Body of pancreas (tissue), 4 donors: ENCODE data around the gene LNX1. TPM values are rescaled to one million over a fixed set of nuclear protein-coding genes. Genes with fewer than 3 reads are reported as not detected.
A peak's percentile ranks its signal among the peaks of the same experiment; 100 is the strongest.

Source experiments
- ATAC-seq: fragments of 150-250 bp; one replicate; pipeline ENCODE4 v1.9.1; 2016
- DNase-seq, 4 donors: peaks; one replicate each; pipeline ENCODE4 v3.0.0-alpha.2; 2019
- H3K27ac ChIP-seq, 4 donors: fragments of 200-600 bp; sonication (generic); 1 replicate in 3 of 4; 2 replicates in 1 of 4; pipeline versions ENCODE4 v1.5.1 to v1.6.1; 2016 to 2019; ENCODE audit warnings: mild to moderate bottlenecking in 1 of 4, mixed read lengths in 1 of 4, moderate library complexity in 1 of 4
- H3K27me3 ChIP-seq, 2 donors: fragments of 200-600 bp; sonication (generic); one replicate each; pipeline ENCODE4 v1.6.0; 2016; ENCODE audit warnings: mild to moderate bottlenecking in 1 of 2
- H3K36me3 ChIP-seq, 2 donors: fragments of 200-600 bp; sonication (generic); replicated peaks in 1 of 2; 2 replicates each; pipeline ENCODE4 v1.5.1; 2016; ENCODE audit warnings: low read depth in 2 of 2; ENCODE audit not compliant: insufficient read depth in 1 of 2
- H3K4me1 ChIP-seq: fragments of 200-600 bp; sonication (generic); one replicate; pipeline ENCODE4 v1.6.0; 2016
- H3K4me3 ChIP-seq, 2 donors: fragments of 200-600 bp; sonication (generic); 1 replicate in 1 of 2; 2 replicates in 1 of 2; pipeline ENCODE4 v1.5.1; 2016 to 2019
- H3K9me3 ChIP-seq, 3 donors: fragments of 200-600 bp; sonication (generic); 1 replicate in 2 of 3; 2 replicates in 1 of 3; pipeline ENCODE4 v1.5.1; 2016
- CTCF ChIP-seq, 7 experiments: fragments of 450-650 bp in 4 of 7; fragments of 200-600 bp in 3 of 7; sonication (generic) in 3 of 7; IDR thresholded peaks; one replicate each; pipeline ENCODE4 v1.5.1; 2016 to 2019; ENCODE audit warnings: antibody characterized with exemption in 7 of 7
- POLR2A ChIP-seq, 3 donors: fragments of 450-650 bp; IDR thresholded peaks; one replicate each; pipeline ENCODE4 v1.6.1; 2016; ENCODE audit warnings: antibody characterized with exemption in 3 of 3, mild to moderate bottlenecking in 2 of 3
- WGBS, 2 donors: methylation state at CpG; one replicate each; pipeline ENCODE4 v1.1.5; 2017; 5-methylcytosine and 5-hydroxymethylcytosine counted together
- intact Hi-C: fragments of 100-400 bp; cut with DNase I; formaldehyde crosslinking; loops from one replicate; pipeline ENCODE4 v1.15.1; 2023
- total RNA-seq, 2 donors: library from RNA; depleted of rRNA; stranded (reverse); fragments of >200 nt; gene quantifications; one replicate each; pipeline ENCODE4 v1.1.0, GENCODE V29; 2016

The LNX1 gene
- total RNA-seq, 2 donors from 2014 or later = 15.2 to 17.1 TPM

- peak; percentile 39 to 75 (median 57) for DNase-seq
- TF ChIP-seq POLR2A (IDR thresholded peaks at IDR 0.05) (no peak), CTCF (IDR thresholded peaks at IDR 0.05) (no peak)
Measured at GRCh38 chr4:53616219-53616618, 24.9 kb upstream of the LNX1 start.

GRCh38 chr4:53614591-53614990 lies 23.3 kb upstream of the LNX1 start:
- 91 to 96% methylated on average over 3 of the region's 3 CpGs for WGBS, 2 donors
- ATAC-seq = peak; percentile 46

More at GRCh38 chr4:53616219-53616618, 24.9 kb upstream of the LNX1 start:
- Histone ChIP-seq H3K27ac (peak overlapping the region in 3 of 4 donors; percentile 60 to 73 (median 61)), H3K4me1 (peaks cover 29% of the 10 kb centered on the region), H3K27me3 (no peaks in the 10 kb centered on the region), H3K9me3 (peaks cover 0 to 3% (median 0%) of the 10 kb centered on the region in 3 donors), H3K4me3 (no peak overlapping the region), H3K36me3 (no peaks in the 10 kb centered on the region)
- intact Hi-C loops = no loop called here
- ATAC-seq = peak; percentile 90
- WGBS, 2 donors = 32 to 45% methylated on average over 2 of the region's 2 CpGs

GRCh38 chr4:53613428-53613827 lies 22.1 kb upstream of the LNX1 start:
- DNase-seq = no peak
- H3K4me3 ChIP-seq = no peak overlapping the region
- H3K27ac ChIP-seq = no peak overlapping the region
- H3K9me3 ChIP-seq = peaks cover 0 to 3% (median 0%) of the 10 kb centered on the region in 3 donors
- H3K36me3 ChIP-seq = no peaks in the 10 kb centered on the region
- H3K4me1 ChIP-seq = peaks cover 28% of the 10 kb centered on the region
- no peaks in the 10 kb centered on the region for H3K27me3 ChIP-seq
- 92 to 97% methylated on average over 3 of the region's 3 CpGs for WGBS, 2 donors
- TF ChIP-seq POLR2A (IDR thresholded peaks at IDR 0.05) = no peak
- no peak for TF ChIP-seq CTCF (IDR thresholded peaks at IDR 0.05)
- intact Hi-C loops = no loop called here
- no peak for ATAC-seq

More at GRCh38 chr4:53614591-53614990, 23.3 kb upstream of the LNX1 start:
- H3K9me3 ChIP-seq = peaks cover 0 to 3% (median 0%) of the 10 kb centered on the region in 3 donors
- peaks cover 29% of the 10 kb centered on the region for H3K4me1 ChIP-seq
- TF ChIP-seq CTCF (IDR thresholded peaks at IDR 0.05) (peak in 4 of 7 experiments; percentile 28 to 65 (median 40)), POLR2A (IDR thresholded peaks at IDR 0.05) (no peak)
- intact Hi-C loops = no loop called here
- H3K27ac ChIP-seq = no peak overlapping the region
- no peaks in the 10 kb centered on the region for H3K36me3 ChIP-seq
- H3K27me3 ChIP-seq = no peaks in the 10 kb centered on the region
- no peak overlapping the region for H3K4me3 ChIP-seq
- DNase-seq = peak in 2 of 4 donors; percentile 31 to 60

- H3K4me3 ChIP-seq = no peak overlapping the region
- no peak for DNase-seq
- H3K4me1 ChIP-seq = no peaks in the 10 kb centered on the region
- H3K27me3 ChIP-seq = no peaks in the 10 kb centered on the region
- no peak for ATAC-seq
- H3K27ac ChIP-seq = no peak overlapping the region
- intact Hi-C loops = loop anchor here (10.0 kb wide), 1 partner anchor 46 kb away; no protein-coding TSS in a partner anchor
- H3K36me3 ChIP-seq = no peaks in the 10 kb centered on the region
- TF ChIP-seq CTCF (IDR thresholded peaks at IDR 0.05) = no peak
- 79 to 93% methylated on average over 4 of the region's 4 CpGs for WGBS, 2 donors
- peaks cover 0 to 3% (median 0%) of the 10 kb centered on the region in 3 donors for H3K9me3 ChIP-seq
Measured at GRCh38 chr4:53608649-53609048, 17.4 kb upstream of the LNX1 start.

DNA sequence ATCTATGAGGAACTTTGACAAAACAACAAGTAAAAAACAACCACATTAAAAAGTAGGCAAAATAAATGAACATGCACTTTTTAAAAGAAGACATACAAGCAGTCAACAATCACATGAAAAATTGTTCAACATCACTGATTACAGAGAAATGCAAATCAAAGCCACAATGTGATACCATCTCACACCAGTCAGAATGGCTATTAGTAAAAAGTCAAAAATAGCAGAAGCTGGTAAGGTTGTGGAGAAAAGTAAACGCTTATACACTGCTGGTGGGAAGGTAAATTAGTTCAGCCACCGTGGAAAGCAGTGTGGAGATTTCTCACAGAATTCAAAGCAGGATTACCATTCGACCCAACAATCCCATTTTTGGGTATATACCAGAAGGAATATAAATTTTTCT lies 17.0 kb upstream of the LNX1 start:
- no peaks in the 10 kb centered on the region for H3K9me3 ChIP-seq
- no peaks in the 10 kb centered on the region for H3K36me3 ChIP-seq
- no peak for DNase-seq
- H3K4me1 ChIP-seq = no peaks in the 10 kb centered on the region
- no peak for ATAC-seq
- no peaks in the 10 kb centered on the region for H3K27me3 ChIP-seq
- intact Hi-C loops = loop anchor here (10.0 kb wide), 1 partner anchor 47 kb away; no protein-coding TSS in a partner anchor
- WGBS, 2 donors = 85 to 88% methylated on average over 3 of the region's 3 CpGs
- H3K27ac ChIP-seq = no peak overlapping the region
- no peak overlapping the region for H3K4me3 ChIP-seq
- TF ChIP-seq POLR2A (IDR thresholded peaks at IDR 0.05) (no peak), CTCF (IDR thresholded peaks at IDR 0.05) (no peak)
